Stomach (tissue), 4 donors: ENCODE data around the gene CDH15.

Source experiments
- CTCF ChIP-seq, 7 experiments: fragments of 450-650 bp in 4 of 7; fragments of 200-600 bp in 3 of 7; sonication (generic) in 3 of 7; IDR thresholded peaks; one replicate each; pipeline ENCODE4 v1.5.1; 2016 to 2019; ENCODE audit warnings: antibody characterized with exemption in 7 of 7, control low read depth in 2 of 7, mild to moderate bottlenecking in 1 of 7
- POLR2A ChIP-seq, 4 donors: fragments of 450-650 bp; IDR thresholded peaks; one replicate each; pipeline ENCODE4 v1.6.1; 2016; ENCODE audit warnings: antibody characterized with exemption in 4 of 4, control low read depth in 2 of 4, mild to moderate bottlenecking in 1 of 4, moderate library complexity in 1 of 4

GRCh38 chr16:89164847-89165680, 6.5 kb upstream of the CDH15 start:
- TF ChIP-seq CTCF (IDR thresholded peaks at IDR 0.05) (no peak), POLR2A (IDR thresholded peaks at IDR 0.05) (no peak)
